Endothelial cell of umbilical vein (primary cell): ENCODE results near the gene TEX53. TPM values are rescaled to one million over a fixed set of nuclear protein-coding genes. Genes with fewer than 3 reads are reported as not detected.

Experiments used
- BruUV-seq: library from RNA; stranded (reverse); fragments of 400-500 nt; replicated peaks from 2 replicates; lab custom pipeline; 2021; lab: Mats Ljungman, UMichigan
- CTCF ChIA-PET: fragments of 300-600, 350-600 bp; sonication (Branson Sonifier 250); formaldehyde crosslinking; loops from one replicate; lab custom pipeline; 2021; ENCODE audit warnings: antibody characterized with exemption, inconsistent platforms; lab: Charles Lee
- POLR2A ChIA-PET: fragments of 300-600, 350-600 bp; sonication (Branson Sonifier 250); formaldehyde crosslinking; loops from one replicate; lab custom pipeline; 2021; ENCODE audit warnings: antibody characterized with exemption, inconsistent platforms; lab: Charles Lee
- DNase-seq: peaks from one replicate; pipeline ENCODE4 v3.0.0-alpha.2; 2011; ENCODE audit warnings: low read depth, low spot score
- FAIRE-seq: peaks from 2 replicates; lab custom pipeline; 2011; peaks lifted over from hg19 to GRCh38; lab: Jason Lieb, UNC
- H2AFZ ChIP-seq: 2 replicates; pipeline ENCODE4 v1.6.0; 2012; ENCODE audit warnings: low read depth, low read length, control low read depth, inconsistent platforms
- H3K27ac ChIP-seq: 2 replicates; pipeline ENCODE4 v1.5.1; 2011; ENCODE audit warnings: low read depth, mild to moderate bottlenecking, control low read depth, low read length, moderate library complexity; ENCODE audit not compliant: insufficient read depth
- H3K27me3 ChIP-seq, 2 experiments: 2 replicates each; pipeline versions ENCODE4 v1.6.0 to v1.6.1; 2011; ENCODE audit warnings: low read length in 2 of 2, mixed read lengths in 1 of 2; ENCODE audit not compliant: control insufficient read depth in 2 of 2, insufficient read depth in 2 of 2
- H3K36me3 ChIP-seq, 2 experiments: 2 replicates in 1 of 2; 3 replicates in 1 of 2; pipeline ENCODE4 v1.5.1; 2011; ENCODE audit warnings: low read length in 2 of 2, mild to moderate bottlenecking in 1 of 2, moderate library complexity in 1 of 2; ENCODE audit not compliant: control insufficient read depth in 2 of 2, insufficient read depth in 2 of 2; ENCODE audit errors: extremely low read depth in 1 of 2
- H3K4me1 ChIP-seq: 3 replicates; pipeline ENCODE4 v1.5.1; 2011; ENCODE audit warnings: mild to moderate bottlenecking, low read length; ENCODE audit not compliant: control insufficient read depth, insufficient read depth; ENCODE audit errors: extremely low read depth
- H3K4me2 ChIP-seq: 2 replicates; pipeline ENCODE4 v1.6.1; 2011; ENCODE audit warnings: low read length, control low read depth, mixed read lengths; ENCODE audit not compliant: insufficient read depth
- H3K4me3 ChIP-seq, 3 experiments: fragments of 200-600 bp in 1 of 3; sonication (generic), shearing (Covaris generic) in 1 of 3; replicated peaks in 1 of 3; 2 replicates each; pipeline ENCODE4 v1.5.1; 2011 to 2016; ENCODE audit warnings: control low read depth in 3 of 3, low read length in 3 of 3, mild to moderate bottlenecking in 2 of 3, inconsistent platforms in 1 of 3, low read depth in 1 of 3, moderate library complexity in 1 of 3; ENCODE audit not compliant: insufficient read depth in 1 of 3
- H3K79me2 ChIP-seq: 2 replicates; pipeline ENCODE4 v1.6.0; 2012; ENCODE audit warnings: low read length, inconsistent platforms; ENCODE audit not compliant: control insufficient read depth, insufficient read depth
- H3K9ac ChIP-seq: replicated peaks from 2 replicates; pipeline ENCODE3; 2011; ENCODE audit warnings: low read length, control low read depth; ENCODE audit not compliant: insufficient read depth; ENCODE audit errors: extremely low read depth
- H3K9me1 ChIP-seq: replicated peaks from 3 replicates; pipeline ENCODE4 v1.6.0; 2011; ENCODE audit warnings: mild to moderate bottlenecking, low read length; ENCODE audit not compliant: control insufficient read depth, insufficient read depth; ENCODE audit errors: extremely low read depth
- H3K9me3 ChIP-seq: replicated peaks from 2 replicates; pipeline ENCODE4 v1.5.1; 2012; ENCODE audit warnings: low read length, inconsistent platforms; ENCODE audit not compliant: control insufficient read depth, insufficient read depth
- H4K20me1 ChIP-seq: replicated peaks from 2 replicates; pipeline ENCODE3; 2011; ENCODE audit warnings: mild to moderate bottlenecking, low read length; ENCODE audit not compliant: control insufficient read depth, insufficient read depth; ENCODE audit errors: extremely low read depth
- EZH2 ChIP-seq: IDR thresholded peaks from 2 replicates; pipeline ENCODE4 v1.6.1; 2012; ENCODE audit warnings: borderline replicate concordance, low read depth, mild to moderate bottlenecking, moderate library complexity, low read length, inconsistent platforms; ENCODE audit not compliant: severe bottlenecking
- FOS ChIP-seq: IDR thresholded peaks from 2 replicates; pipeline ENCODE4 v1.6.1; 2011; ENCODE audit warnings: mild to moderate bottlenecking, low read length, moderate library complexity, borderline replicate concordance; ENCODE audit not compliant: insufficient read depth
- JUN ChIP-seq: IDR thresholded peaks from 2 replicates; pipeline ENCODE4 v1.6.1; 2011; ENCODE audit warnings: borderline replicate concordance, low read depth; ENCODE audit not compliant: insufficient read length, insufficient read depth
- MYC ChIP-seq: IDR thresholded peaks from one replicate; pipeline ENCODE4 v1.6.1; 2011; ENCODE audit warnings: mild to moderate bottlenecking, low read depth, low read length
- POLR2A ChIP-seq: IDR thresholded peaks from 2 replicates; pipeline ENCODE4 v1.6.1; 2012; ENCODE audit warnings: low read depth, mild to moderate bottlenecking, control low read depth, low read length
- POLR2AphosphoS5 ChIP-seq: IDR thresholded peaks from 2 replicates; pipeline ENCODE4 v1.6.1; 2012; ENCODE audit warnings: low read depth, mild to moderate bottlenecking, control low read depth, low read length, moderate library complexity; ENCODE audit not compliant: insufficient read depth
- dilution Hi-C: fragments of 300-500 bp; cut with MboI; formaldehyde crosslinking; loops from one replicate; pipeline ENCODE4 v1.15.0; 2019; ENCODE audit warnings: low sequenced_read_pairs; ENCODE audit not compliant: extremely low pct_ligation_motif_present
- intact Hi-C: fragments of 100-400 bp; cut with micrococcal nuclease; formaldehyde crosslinking; loops from one replicate; pipeline ENCODE4 v1.10.0; 2022
- polyA plus RNA-seq, 4 experiments: library from polyadenylated mRNA; depleted of rRNA in 3 of 4; stranded (reverse) in 3 of 4; unstranded in 1 of 4; fragments of >200 nt; gene quantifications; 2 replicates each; pipeline versions ENCODE4 v1.2.1 to v1.2.3, GENCODE V29; 2011 to 2012; ENCODE audit warnings: missing spikeins in 1 of 4
- total RNA-seq: library from RNA; stranded (reverse); gene quantifications from 2 replicates; pipeline ENCODE4 v1.2.3, GENCODE V29; 2021
- TF ChIP-seq, protein P1 (sequence below), 2 donors: IDR thresholded peaks; 1 replicate in 1 of 2; 2 replicates in 1 of 2; pipeline ENCODE4 v1.5.1; 2011; ENCODE audit warnings: low read length in 2 of 2, mild to moderate bottlenecking in 2 of 2, moderate library complexity in 2 of 2, control low read depth in 1 of 2, inconsistent platforms in 1 of 2, low read depth in 1 of 2; ENCODE audit not compliant: insufficient read depth in 1 of 2; ENCODE audit errors: extremely low read depth in 1 of 2
- TF ChIP-seq, protein P2 (sequence below): IDR thresholded peaks from 2 replicates; pipeline ENCODE4 v1.6.1; 2011; ENCODE audit not compliant: insufficient read depth, insufficient read length

The TEX53 gene
- total and polyA plus RNA-seq, 2 donors (not counting 3 experiments of a cell fraction or from before 2014, with no cell fraction given): not detected

DNA sequence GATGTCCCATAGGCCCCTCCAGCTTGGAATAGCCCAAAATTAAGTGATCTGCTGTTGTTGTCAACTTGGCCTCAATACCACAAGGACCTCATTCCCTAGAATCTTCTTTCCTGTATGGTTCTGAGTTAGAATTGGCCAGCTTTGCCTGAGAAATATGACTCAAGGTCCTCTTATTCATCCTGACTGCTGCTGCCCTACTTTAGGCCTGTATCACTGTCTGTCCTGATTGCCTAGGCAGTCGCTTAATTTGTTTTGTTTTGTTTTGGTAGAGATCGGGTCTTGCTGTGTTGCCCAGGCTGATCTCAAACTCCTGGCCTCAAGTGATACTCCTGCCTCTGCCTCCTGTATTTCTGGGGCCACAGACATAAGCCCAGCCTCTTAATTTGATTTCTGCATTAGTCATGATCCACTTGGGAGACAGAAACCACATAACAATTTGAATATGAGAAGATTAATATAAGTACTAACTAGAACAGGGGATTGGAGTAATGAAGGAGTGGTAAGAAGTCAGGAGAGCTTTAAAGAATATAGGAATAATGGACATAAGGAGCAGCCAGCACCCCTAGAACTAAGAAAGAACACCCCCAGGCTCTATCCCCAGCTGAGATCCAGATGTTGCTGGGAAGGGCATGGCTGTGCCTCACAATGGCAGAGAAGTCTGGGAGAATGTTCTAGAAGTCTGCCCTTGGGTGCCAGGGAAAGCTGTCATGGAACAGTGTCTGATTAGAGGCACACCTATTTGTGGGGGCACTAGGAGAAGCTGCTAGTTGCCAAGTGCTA, 4.6 kb downstream of the TEX53 start:
- intact Hi-C loops: loop anchor here (1.0 kb wide), 6 partner anchors 61 to 314 kb away; no protein-coding TSS in a partner anchor
- no peak overlapping the region for H3K4me2 ChIP-seq
- H2AFZ ChIP-seq: no peak overlapping the region
- CTCF ChIA-PET: interaction anchor here (0.5 to 9.3 kb wide), 81 partner anchors 9 to 570 kb away, joined by 3 to 397 read pairs (median 5); partner anchors contain the start of genes AKNA, ATP6V1G1 and TMEM268
- TF ChIP-seq EZH2: no peak
- TF ChIP-seq, protein P1, sequence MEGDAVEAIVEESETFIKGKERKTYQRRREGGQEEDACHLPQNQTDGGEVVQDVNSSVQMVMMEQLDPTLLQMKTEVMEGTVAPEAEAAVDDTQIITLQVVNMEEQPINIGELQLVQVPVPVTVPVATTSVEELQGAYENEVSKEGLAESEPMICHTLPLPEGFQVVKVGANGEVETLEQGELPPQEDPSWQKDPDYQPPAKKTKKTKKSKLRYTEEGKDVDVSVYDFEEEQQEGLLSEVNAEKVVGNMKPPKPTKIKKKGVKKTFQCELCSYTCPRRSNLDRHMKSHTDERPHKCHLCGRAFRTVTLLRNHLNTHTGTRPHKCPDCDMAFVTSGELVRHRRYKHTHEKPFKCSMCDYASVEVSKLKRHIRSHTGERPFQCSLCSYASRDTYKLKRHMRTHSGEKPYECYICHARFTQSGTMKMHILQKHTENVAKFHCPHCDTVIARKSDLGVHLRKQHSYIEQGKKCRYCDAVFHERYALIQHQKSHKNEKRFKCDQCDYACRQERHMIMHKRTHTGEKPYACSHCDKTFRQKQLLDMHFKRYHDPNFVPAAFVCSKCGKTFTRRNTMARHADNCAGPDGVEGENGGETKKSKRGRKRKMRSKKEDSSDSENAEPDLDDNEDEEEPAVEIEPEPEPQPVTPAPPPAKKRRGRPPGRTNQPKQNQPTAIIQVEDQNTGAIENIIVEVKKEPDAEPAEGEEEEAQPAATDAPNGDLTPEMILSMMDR (IDR thresholded peaks at IDR 0.05; ENCODE audit: extremely low read depth in 1 of 2, insufficient read depth in 1 of 2, low read depth in 1 of 2, low read length in 2 of 2): no peak
- no peak for TF ChIP-seq POLR2A
- no peak for TF ChIP-seq FOS
- no peak for TF ChIP-seq JUN
- TF ChIP-seq POLR2AphosphoS5: no peak
- no peak for TF ChIP-seq MYC
- TF ChIP-seq, protein P2, sequence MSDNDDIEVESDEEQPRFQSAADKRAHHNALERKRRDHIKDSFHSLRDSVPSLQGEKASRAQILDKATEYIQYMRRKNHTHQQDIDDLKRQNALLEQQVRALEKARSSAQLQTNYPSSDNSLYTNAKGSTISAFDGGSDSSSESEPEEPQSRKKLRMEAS: no peak
- no peaks in the 10 kb centered on the region for H3K9me1 ChIP-seq
- FAIRE-seq: no peak
- no peaks in the 10 kb centered on the region for H3K9me3 ChIP-seq
- H3K27me3 ChIP-seq: peaks cover 0 to 1% of the 10 kb centered on the region in 2 experiments
- no peak overlapping the region for H3K9ac ChIP-seq
- no peaks in the 10 kb centered on the region for H4K20me1 ChIP-seq
- no peak for DNase-seq
- dilution Hi-C loops: no loop called here
- no TSS peak for BruUV-seq
- H3K79me2 ChIP-seq: no peaks in the 10 kb centered on the region
- POLR2A ChIA-PET: interaction anchor here (0.6 to 1.1 kb wide), 2 partner anchors 61 to 65 kb away, joined by 3 read pairs; partner anchors contain the start of gene ATP6V1G1
- no peaks in the 10 kb centered on the region for H3K4me1 ChIP-seq
- no peaks in the 10 kb centered on the region for H3K36me3 ChIP-seq
- no peak overlapping the region for H3K4me3 ChIP-seq
- no peak overlapping the region for H3K27ac ChIP-seq
